HepG2 (cell line): ENCODE results near the gene LIM2. TPM values are rescaled to one million over a fixed set of nuclear protein-coding genes. Genes with fewer than 3 reads are reported as not detected.
A peak's percentile ranks its signal among the peaks of the same experiment; 100 is the strongest.

Experiments used
- ESRRA ChIP-seq: sonication (generic); formaldehyde crosslinking; IDR thresholded peaks from 2 replicates; pipeline ENCODE4 v1.5.1; 2020; ENCODE audit warnings: mild to moderate bottlenecking, low read depth, missing genetic modification reagents
- FOXA1 ChIP-seq, 2 experiments: fragments of 450-650 bp in 1 of 2; sonication (generic) in 1 of 2; formaldehyde crosslinking in 1 of 2; IDR thresholded peaks; 2 replicates each; pipeline versions ENCODE4 v1.4.0 to v1.6.1; 2016 to 2020; ENCODE audit warnings: missing genetic modification reagents in 1 of 2
- NCOA2 ChIP-seq: sonication (generic); formaldehyde crosslinking; IDR thresholded peaks from 2 replicates; pipeline ENCODE4 v1.8.0; 2022; ENCODE audit warnings: inconsistent platforms
- NFYC ChIP-seq: IDR thresholded peaks from 2 replicates; pipeline ENCODE4 v1.6.1; 2016; ENCODE audit warnings: missing genetic modification reagents, missing compliant biosample characterization
- NKX3-1 ChIP-seq: sonication (generic); formaldehyde crosslinking; IDR thresholded peaks from 2 replicates; pipeline ENCODE4 v1.5.0; 2020; ENCODE audit warnings: missing genetic modification reagents
- PLRG1 ChIP-seq: fragments of 450-650 bp; conservative IDR thresholded peaks from 2 replicates; pipeline ENCODE4 v1.6.1; 2016
- SIX4 ChIP-seq: sonication (generic); formaldehyde crosslinking; IDR thresholded peaks from 2 replicates; pipeline ENCODE4 v1.4.0; 2020; ENCODE audit warnings: missing genetic modification reagents
- SOX6 ChIP-seq, 2 experiments: fragments of 450-650 bp in 1 of 2; sonication (generic) in 1 of 2; formaldehyde crosslinking in 1 of 2; IDR thresholded peaks; 2 replicates each; pipeline versions ENCODE4 v1.4.0 to v1.6.1; 2017 to 2020; ENCODE audit warnings: antibody characterized with exemption in 1 of 2, mild to moderate bottlenecking in 1 of 2, missing genetic modification reagents in 1 of 2
- SP5 ChIP-seq: IDR thresholded peaks from 2 replicates; pipeline ENCODE4 v1.6.1; 2016; ENCODE audit warnings: low read depth, borderline replicate concordance
- SRSF9 ChIP-seq: fragments of 200-400 bp; formaldehyde crosslinking; IDR thresholded peaks from 2 replicates; pipeline ENCODE4 v1.6.1; 2018; ENCODE audit warnings: borderline replicate concordance, mild to moderate bottlenecking, low read depth, low read length; ENCODE audit not compliant: insufficient read depth, poor library complexity, severe bottlenecking
- polyA plus RNA-seq, 8 experiments: library from polyadenylated mRNA; depleted of rRNA in 3 of 8; stranded (reverse) in 7 of 8; unstranded in 1 of 8; fragments of >200 nt; fragmentation: Illumina TruSeq in 4 of 8; extraction: Trizol in 4 of 8; gene quantifications; 2 replicates each; pipeline versions ENCODE4 v1.2.1 to v1.2.3, GENCODE V29; 2011 to 2016; ENCODE audit warnings: low read depth in 4 of 8, missing spikeins in 1 of 8, mixed read lengths in 1 of 8; ENCODE audit not compliant: insufficient read depth in 1 of 8
- total RNA-seq, 5 experiments: library from RNA; depleted of rRNA; stranded (reverse); fragments of >200 nt; fragmentation: Illumina TruSeq; extraction: Trizol; gene quantifications; 2 replicates each; pipeline ENCODE4 v1.2.3, GENCODE V29; 2016; ENCODE audit warnings: low read depth in 1 of 5
- TF ChIP-seq, protein P1 (sequence below), 2 experiments: sonication (generic) in 1 of 2; formaldehyde crosslinking in 1 of 2; IDR thresholded peaks; 2 replicates each; pipeline versions ENCODE4 v1.4.0 to v1.6.1; 2016 to 2020; ENCODE audit warnings: borderline replicate concordance in 1 of 2, low read depth in 1 of 2, mild to moderate bottlenecking in 1 of 2, missing genetic modification reagents in 1 of 2
- TF ChIP-seq, protein P2 (sequence below): sonication (generic); formaldehyde crosslinking; IDR thresholded peaks from 2 replicates; pipeline ENCODE4 v1.4.0; 2020; ENCODE audit warnings: mild to moderate bottlenecking, missing genetic modification reagents
- TF ChIP-seq, protein P3 (sequence below): sonication (generic); formaldehyde crosslinking; IDR thresholded peaks from 2 replicates; pipeline ENCODE4 v1.5.0; 2020; ENCODE audit warnings: mild to moderate bottlenecking, missing genetic modification reagents

The LIM2 gene
- total and polyA plus RNA-seq, 2 of the 13 experiments (the other 11 are each of a cell fraction or from before 2014, with no cell fraction given), result 1.3 TPM; not detected in 1

DNA sequence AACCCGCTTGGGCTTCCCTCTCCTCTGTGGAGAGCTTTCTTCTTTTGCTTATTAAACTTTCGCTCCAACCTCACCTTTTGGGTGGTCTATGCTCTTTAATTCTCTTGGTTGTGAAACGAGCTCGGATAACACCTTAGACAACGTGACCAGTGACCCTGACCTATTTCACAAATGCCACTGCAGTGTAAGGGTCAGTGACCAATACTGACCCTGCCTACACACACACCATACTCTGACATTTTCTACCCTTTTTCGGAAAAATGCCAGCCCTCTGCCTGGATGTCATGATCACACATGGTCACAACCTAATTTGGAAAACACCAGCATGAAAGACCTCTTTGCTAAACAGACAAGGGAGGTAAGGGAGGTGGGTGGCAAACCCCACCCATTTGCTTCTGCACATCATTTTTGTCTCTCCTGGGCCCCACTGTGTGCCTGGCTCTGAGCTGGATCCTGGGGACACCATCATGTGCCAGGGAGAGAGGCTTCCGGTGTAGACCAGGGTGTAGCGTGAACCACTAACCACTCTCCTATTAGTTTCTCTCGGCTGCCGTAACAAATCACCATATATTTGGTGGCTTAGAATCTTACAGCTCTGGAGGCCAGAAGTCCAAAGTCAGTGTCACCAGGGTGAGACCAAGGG, 31.5 kb downstream of the LIM2 start (continued):
- TF ChIP-seq, protein P1, sequence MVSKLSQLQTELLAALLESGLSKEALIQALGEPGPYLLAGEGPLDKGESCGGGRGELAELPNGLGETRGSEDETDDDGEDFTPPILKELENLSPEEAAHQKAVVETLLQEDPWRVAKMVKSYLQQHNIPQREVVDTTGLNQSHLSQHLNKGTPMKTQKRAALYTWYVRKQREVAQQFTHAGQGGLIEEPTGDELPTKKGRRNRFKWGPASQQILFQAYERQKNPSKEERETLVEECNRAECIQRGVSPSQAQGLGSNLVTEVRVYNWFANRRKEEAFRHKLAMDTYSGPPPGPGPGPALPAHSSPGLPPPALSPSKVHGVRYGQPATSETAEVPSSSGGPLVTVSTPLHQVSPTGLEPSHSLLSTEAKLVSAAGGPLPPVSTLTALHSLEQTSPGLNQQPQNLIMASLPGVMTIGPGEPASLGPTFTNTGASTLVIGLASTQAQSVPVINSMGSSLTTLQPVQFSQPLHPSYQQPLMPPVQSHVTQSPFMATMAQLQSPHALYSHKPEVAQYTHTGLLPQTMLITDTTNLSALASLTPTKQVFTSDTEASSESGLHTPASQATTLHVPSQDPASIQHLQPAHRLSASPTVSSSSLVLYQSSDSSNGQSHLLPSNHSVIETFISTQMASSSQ (IDR thresholded peaks at IDR 0.05; ENCODE audit: low read depth), result no peak
- TF ChIP-seq, protein P1 (CRISPR knock-in tag; IDR thresholded peaks at IDR 0.05; ENCODE audit: borderline replicate concordance), result peak; percentile 61
- TF ChIP-seq SOX6 (IDR thresholded peaks at IDR 0.05) (no peak), SOX6 (CRISPR knock-in tag; IDR thresholded peaks at IDR 0.05) (peak; percentile 86), SRSF9 (no peak), SP5 (CRISPR knock-in tag) (peak; percentile 74; the same call in 1 of the 2 replicates), NCOA2 (peak; percentile 89), PLRG1 (no peak), ESRRA (CRISPR knock-in tag) (peak; percentile 79), SIX4 (CRISPR knock-in tag) (peak; percentile 92), FOXA1 (IDR thresholded peaks at IDR 0.05) (no peak), FOXA1 (CRISPR knock-in tag; IDR thresholded peaks at IDR 0.05) (peak; percentile 21; the same call in 1 of the 2 replicates), NKX3-1 (no peak), NFYC (CRISPR knock-in tag) (no peak)
- TF ChIP-seq, protein P2, sequence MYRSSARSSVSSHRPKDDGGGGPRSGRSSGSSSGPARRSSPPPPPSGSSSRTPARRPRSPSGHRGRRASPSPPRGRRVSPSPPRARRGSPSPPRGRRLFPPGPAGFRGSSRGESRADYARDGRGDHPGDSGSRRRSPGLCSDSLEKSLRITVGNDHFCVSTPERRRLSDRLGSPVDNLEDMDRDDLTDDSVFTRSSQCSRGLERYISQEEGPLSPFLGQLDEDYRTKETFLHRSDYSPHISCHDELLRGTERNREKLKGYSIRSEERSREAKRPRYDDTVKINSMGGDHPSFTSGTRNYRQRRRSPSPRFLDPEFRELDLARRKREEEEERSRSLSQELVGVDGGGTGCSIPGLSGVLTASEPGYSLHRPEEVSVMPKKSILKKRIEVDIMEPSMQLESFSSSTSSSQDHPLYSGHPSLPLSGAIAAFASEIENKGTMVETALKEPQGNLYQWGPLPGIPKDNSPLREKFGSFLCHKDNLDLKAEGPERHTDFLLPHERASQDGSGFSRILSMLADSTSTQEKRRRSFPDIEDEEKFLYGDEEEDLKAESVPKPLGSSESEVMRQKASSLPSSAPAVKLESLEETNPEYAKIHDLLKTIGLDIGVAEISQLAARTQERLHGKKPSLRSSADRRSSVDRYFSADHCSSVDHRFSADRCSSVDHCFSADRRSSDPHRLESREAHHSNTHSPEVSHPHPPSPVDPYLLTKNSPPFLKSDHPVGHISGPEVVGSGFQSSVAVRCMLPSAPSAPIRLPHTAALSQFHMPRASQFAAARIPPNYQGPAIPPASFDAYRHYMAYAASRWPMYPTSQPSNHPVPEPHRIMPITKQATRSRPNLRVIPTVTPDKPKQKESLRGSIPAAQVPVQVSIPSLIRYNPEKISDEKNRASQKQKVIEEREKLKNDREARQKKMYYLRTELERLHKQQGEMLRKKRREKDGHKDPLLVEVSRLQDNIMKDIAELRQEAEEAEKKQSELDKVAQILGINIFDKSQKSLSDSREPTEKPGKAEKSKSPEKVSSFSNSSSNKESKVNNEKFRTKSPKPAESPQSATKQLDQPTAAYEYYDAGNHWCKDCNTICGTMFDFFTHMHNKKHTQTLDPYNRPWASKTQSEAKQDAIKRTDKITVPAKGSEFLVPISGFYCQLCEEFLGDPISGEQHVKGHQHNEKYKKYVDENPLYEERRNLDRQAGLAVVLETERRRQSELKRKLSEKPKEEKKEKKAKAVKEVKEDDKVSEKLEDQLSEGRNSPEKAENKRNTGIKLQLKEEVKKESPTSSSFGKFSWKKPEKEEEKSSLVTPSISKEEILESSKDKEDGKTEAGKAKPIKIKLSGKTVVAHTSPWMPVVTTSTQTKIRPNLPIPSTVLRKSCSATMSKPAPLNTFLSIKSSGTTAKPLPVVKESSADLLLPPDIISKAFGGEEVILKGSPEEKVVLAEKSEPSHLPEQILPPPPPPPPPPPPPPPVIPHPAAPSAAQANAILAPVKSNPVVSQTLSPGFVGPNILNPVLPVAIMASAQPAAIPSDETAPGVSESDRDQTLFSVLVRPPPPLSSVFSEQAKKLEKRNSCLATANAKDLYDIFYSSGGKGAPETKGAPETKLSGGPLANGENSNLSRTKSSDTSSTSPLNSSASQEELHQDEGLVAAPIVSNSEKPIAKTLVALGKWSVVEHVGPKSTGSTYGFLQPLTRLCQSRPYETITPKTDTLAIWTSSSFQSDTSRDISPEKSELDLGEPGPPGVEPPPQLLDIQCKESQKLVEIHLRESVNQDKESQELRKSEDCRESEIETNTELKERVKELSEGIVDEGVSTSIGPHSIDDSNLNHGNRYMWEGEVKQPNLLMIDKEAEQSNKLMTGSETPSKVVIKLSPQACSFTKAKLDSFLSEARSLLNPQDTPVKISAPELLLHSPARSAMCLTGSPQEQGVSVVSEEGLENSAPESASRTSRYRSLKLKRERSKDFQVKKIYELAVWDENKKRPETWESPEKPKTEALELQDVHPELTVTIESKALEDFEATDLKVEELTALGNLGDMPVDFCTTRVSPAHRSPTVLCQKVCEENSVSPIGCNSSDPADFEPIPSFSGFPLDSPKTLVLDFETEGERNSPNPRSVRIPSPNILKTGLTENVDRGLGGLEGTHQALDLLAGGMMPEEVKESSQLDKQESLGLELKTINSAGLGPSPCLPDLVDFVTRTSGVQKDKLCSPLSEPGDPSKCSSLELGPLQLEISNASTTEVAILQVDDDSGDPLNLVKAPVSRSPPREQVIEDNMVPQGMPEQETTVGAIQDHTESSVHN (CRISPR knock-in tag), result no peak
- TF ChIP-seq, protein P3, sequence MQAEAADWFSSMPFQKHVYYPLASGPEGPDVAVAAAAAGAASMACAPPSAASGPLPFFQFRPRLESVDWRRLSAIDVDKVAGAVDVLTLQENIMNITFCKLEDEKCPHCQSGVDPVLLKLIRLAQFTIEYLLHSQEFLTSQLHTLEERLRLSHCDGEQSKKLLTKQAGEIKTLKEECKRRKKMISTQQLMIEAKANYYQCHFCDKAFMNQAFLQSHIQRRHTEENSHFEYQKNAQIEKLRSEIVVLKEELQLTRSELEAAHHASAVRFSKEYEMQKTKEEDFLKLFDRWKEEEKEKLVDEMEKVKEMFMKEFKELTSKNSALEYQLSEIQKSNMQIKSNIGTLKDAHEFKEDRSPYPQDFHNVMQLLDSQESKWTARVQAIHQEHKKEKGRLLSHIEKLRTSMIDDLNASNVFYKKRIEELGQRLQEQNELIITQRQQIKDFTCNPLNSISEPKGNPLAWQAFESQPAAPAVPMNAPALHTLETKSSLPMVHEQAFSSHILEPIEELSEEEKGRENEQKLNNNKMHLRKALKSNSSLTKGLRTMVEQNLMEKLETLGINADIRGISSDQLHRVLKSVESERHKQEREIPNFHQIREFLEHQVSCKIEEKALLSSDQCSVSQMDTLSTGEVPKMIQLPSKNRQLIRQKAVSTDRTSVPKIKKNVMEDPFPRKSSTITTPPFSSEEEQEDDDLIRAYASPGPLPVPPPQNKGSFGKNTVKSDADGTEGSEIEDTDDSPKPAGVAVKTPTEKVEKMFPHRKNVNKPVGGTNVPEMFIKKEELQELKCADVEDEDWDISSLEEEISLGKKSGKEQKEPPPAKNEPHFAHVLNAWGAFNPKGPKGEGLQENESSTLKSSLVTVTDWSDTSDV (CRISPR knock-in tag), result no peak
